GM12875 (cell line): ENCODE data around the gene SLC16A6.
"Not testable (repeated sequence)": the region's sequence is repeated elsewhere in the genome, so short reads cannot be mapped to it uniquely, and the experiment has no call there.

Experiments
- H3K4me3 ChIP-seq: one replicate; pipeline ENCODE4 v1.5.1; 2011; ENCODE audit warnings: low read depth, low read length, control low read depth
- TF ChIP-seq, protein P1 (sequence below): IDR thresholded peaks from 2 replicates; pipeline ENCODE4 v1.5.1; 2011; ENCODE audit warnings: low read depth, mild to moderate bottlenecking, control low read depth, inconsistent platforms, low read length, moderate library complexity, borderline replicate concordance; ENCODE audit not compliant: insufficient read depth

Gene SLC16A6

DNA sequence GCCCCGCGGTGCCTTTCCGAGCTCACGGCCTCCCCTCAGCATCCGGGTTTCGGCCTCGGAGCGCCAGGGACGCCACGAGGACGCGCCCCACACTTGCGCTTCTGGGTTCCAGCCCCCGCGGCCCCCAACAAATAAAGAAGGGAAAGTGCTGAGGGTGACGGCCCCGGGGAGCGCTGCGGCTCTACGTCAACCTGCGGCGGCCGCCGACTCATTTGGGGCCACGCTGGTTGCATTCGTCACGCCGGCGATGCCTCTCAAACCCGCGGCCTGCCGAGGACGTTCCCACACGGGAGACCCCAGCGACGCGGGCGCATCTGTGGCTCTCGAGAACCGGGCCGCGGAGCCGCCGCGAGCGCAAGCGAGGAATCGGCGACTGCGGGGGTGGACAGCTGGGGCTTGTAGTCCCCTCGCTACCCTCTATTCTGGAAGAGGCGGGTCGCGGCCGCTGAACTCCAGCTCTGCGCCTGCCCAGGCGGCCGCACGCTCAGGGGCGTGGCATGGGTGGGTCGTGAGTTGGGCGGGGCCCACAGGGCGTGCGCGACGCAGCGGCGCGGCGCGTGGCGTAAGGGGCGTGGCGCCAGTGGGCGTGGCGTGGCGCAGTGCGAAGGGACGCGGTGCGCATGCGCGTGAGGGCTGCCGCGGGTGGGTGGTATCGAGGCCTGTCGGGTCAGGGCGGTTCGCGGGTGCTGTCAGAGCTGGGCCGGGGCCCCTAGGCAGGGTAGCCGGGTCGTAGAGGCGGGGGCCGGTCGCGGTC lies 43.3 kb downstream of the SLC16A6 start, which contains the start of gene AMZ2:
Gene AMZ2, plus strand, starts transcription at position 599 of the 754 bp plus-strand sequence. CDS start 2,145 bp downstream, outside the sequence.
- TF ChIP-seq, protein P1, sequence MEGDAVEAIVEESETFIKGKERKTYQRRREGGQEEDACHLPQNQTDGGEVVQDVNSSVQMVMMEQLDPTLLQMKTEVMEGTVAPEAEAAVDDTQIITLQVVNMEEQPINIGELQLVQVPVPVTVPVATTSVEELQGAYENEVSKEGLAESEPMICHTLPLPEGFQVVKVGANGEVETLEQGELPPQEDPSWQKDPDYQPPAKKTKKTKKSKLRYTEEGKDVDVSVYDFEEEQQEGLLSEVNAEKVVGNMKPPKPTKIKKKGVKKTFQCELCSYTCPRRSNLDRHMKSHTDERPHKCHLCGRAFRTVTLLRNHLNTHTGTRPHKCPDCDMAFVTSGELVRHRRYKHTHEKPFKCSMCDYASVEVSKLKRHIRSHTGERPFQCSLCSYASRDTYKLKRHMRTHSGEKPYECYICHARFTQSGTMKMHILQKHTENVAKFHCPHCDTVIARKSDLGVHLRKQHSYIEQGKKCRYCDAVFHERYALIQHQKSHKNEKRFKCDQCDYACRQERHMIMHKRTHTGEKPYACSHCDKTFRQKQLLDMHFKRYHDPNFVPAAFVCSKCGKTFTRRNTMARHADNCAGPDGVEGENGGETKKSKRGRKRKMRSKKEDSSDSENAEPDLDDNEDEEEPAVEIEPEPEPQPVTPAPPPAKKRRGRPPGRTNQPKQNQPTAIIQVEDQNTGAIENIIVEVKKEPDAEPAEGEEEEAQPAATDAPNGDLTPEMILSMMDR, result no peak
- H3K4me3 ChIP-seq, result peak within 1 kb of the TSS; percentile 93

DNA sequence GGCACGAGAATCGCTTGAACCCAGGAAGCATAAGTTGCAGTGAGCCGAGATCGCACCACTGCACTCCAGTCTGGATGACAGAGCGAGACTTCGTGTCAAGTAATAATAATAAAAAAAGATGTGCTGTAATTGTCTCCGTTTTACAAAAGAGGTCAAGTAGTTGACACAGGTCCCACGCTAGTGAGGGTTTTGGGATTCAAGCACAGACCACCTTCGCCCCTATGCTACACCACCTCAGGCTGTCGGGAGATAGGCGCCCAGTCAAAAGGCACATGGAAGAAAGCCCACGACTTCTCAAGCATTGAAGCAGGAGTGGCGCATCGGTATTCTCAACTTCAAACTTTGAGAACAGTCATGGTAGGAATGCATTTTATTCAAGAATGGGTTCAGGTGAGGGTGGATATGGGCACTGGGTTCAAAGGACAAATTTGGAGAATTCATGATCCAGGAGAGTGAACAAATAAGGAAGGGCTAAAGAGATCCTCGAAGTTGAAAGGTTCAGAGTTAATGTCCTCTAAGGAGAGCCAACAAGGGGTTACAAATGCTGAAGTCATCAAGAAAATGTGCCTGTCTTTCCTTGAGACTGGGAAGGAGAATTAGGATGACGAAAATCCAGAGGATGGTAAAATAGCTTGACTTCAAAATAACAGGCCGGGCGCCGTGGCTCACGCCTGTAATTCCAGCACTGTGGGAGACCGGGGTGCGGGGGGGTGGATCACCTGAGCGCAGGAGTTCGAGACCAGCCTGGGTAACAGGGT lies 44.5 kb downstream of the SLC16A6 start:
- TF ChIP-seq, protein P1, result no peak

DNA sequence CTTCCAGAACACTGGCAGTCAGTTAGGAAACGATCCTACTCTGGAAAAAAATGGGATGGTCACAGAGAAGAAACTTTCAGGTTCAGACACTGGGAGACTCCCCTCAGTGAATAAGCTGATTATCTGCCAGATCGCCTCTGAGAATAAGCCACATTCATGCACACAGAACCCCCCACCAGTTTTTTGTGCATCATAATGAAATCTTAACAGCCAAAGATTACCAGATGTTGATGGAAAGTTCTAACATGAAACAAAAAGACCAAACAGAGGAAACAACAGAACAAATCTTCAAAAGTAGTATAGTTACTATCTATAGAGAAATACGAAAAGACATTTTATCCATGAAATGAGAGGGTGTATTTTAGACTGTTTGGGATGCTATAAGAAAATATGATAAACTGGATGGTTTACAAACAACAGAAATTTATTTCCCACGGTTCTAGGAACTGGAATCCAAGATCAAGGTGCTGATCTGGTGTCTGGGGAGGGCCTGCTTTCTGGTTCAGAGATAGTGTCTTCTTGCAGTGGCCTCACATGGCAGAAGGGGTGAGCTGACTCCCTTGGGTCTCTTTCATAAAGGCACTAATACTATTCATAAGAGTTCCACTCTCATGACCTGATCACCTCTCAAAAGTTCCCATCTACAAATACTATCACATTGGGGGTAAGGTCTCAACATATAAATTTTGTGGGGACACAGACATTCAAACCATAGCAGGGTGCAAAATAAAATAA lies 51.1 kb downstream of the SLC16A6 start:
- no peak overlapping the region for H3K4me3 ChIP-seq

More for the DNA sequence above, 44.5 kb downstream of the SLC16A6 start:
- no peak overlapping the region for H3K4me3 ChIP-seq

DNA sequence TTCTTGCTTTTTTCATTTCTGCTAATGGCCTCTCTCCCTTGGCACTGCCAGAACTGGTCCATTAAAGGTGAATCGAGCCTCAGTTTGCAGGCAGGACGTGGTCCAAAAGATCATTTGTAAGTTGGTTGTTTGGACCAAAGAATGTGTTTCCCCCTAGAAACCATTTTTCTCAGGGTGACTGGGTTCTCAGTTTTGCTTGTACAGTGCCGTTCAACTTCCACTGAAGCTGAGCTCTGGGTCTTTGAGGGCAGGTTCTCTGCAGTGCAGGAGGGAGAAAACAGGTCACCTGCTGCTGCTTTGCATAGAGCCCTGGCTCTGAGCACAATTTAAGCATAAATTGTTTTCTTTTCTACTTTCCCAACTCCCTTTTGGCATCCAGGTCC lies 52.1 kb downstream of the SLC16A6 start:
- no peak overlapping the region for H3K4me3 ChIP-seq
- TF ChIP-seq, protein P1, result no peak

More for the DNA sequence above, 51.1 kb downstream of the SLC16A6 start:
- TF ChIP-seq, protein P1, result no peak

DNA sequence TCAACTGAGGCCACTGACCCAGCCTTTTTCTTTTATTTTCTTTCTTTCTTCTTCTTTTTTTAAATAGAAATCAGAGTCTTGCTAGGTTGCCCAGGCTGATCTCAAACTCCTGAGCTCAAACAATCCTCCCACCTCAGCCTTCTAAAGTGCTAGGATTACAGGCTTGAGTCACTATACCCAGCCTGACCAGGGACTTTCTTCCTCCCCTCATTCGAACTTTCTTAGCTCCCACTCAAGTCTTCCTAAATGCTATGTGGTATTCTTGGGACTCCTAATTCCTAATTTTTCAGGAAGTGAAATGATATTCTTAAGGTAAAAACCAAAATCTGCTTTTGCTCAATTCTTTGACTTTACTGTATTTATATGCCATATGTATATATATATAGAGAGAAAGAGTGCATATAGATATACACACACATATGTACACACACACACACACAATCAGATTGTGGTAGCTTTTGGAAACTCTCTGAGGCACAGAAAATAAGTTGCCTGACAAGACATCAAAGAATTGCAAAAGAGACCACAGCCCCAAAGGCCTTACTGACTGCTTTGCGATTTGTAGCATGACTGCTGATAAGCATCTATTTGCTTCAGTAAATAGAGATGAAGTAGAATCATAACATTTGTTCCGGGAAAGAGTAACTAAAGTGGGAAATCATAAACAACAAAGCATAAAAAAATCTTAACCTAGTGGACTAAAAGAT lies 52.6 kb downstream of the SLC16A6 start:
- no peak overlapping the region for H3K4me3 ChIP-seq
- TF ChIP-seq, protein P1, result no peak

DNA sequence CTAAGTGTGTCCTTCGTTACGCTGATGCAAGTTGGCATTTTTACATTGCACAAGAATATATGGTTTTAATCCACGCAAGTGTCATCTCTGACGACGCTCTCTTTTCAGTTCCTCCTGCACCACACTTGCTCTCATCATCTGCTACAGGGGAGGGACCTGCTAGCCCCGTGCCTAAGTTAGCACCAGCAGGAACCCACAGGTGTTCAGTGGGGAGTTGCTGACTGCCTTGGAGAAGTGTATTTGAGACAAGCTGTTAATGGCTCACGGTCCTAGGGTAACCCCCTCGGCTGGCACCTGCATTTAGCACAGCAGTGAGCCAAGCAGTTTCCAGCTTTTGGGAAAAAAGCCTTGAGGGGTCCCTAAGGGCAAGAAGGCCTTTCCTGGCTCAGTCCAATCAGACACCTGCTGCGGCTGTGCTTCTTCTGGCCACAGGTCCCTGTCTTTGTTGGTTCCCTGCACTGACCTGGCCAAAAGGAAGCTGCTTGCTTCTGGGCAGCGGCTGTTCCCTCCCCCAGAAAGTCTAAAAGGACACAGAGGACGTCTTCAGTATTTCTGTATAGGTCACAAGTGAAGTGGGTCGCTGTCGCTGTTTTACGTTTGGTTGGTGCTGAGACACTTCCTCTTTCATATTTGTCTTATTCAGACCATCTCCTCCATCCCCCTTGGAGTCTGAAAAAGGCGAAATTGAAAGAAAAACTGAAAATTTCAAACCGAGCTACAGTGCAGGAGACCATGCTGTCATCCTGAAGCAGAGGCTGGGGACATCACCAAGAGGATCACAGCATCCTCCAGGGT lies 53.4 kb downstream of the SLC16A6 start:
- H3K4me3 ChIP-seq, result peak overlapping the region; percentile 26

DNA sequence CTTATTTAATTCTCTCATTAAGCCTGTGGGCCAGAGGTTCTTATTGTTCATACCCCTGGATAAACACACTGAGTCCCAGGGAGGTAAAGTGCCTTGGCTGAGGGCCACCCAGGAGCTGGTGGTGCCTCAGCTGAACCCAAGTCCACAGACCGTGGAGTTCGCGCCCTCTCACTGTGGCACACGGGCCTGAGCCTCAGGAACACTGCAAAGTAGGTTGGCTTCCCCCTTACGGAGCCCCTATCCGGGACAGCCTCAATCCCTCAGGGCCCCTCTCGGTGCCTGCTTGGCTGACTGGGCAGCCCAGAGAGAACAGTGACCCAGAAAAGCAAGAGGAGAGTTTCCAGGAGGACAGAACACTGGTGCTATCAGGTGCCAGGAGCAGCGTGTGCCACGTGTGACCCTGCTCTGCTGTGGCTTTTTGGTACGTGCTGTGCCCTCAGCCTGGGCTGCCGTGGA lies 55.6 kb downstream of the SLC16A6 start:
- not testable (repeated sequence) for H3K4me3 ChIP-seq

DNA sequence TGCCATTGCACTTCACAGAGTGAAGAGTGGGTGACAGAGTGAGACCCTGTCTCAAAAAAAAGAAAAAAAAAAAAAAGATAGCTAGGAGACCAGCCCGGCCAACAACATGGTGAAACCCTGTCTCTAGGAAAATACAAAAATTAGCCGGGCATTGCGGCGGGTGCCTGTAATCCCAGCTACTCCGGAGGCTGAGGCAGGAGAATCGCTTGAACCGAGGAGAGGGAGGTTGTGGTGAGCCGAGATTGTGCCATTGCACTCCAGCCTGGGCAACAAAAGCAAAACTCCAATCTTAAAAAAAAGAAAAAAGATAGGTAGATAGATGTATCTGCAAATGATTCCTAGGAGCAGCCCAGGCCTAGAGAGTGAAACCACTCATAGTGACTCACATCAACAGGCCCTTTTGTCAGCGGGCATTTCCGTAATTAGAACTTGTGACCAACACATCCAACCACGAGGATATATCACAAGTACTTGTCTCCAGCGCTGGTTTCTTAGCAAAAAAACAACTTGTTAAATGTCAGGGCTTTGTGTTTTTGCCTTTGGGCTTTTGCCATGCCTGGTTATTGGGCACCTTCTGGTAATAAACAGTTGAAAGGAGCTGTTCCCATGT lies 56.1 kb downstream of the SLC16A6 start:
- H3K4me3 ChIP-seq, result not testable (repeated sequence)

DNA sequence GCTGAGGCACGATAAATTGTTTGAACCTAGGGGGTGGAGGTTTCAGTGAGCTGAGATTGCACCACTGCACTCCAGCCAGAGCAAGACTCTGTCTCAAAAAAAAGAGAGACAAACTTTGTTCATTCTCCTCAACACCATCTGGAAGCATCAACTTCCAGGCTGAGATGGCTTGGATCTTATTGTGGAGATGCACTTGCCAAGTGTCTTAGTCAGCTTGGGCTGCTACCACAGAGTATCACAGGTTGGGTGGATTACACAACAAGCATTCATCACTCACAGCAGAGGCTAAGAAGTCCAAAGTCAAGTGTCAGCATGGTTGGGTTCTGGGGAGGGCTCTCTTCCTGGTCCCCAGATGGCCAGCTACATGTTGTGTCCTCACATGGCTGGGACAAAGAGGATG lies 58.2 kb downstream of the SLC16A6 start:
- H3K4me3 ChIP-seq, result not testable (repeated sequence)
